NCI-H345 (cell line): ENCODE measurements around the gene INHBA.

Experiments used
- DNase-seq: peaks from one replicate; lab custom pipeline; 2025; lab: John Stamatoyannopoulos, UW

Gene INHBA

GRCh38 chr7:41702635-41703371 is at the start of gene INHBA:
Gene INHBA, minus strand, starts transcription at chr7:41703090. Its CDS starts 2,716 bp downstream, at chr7:41700374.
- no peak for DNase-seq

- no peak for DNase-seq
Measured at GRCh38 chr7:41752615-41753014, 49.7 kb upstream of the INHBA start.

- DNase-seq, result no peak
Measured at GRCh38 chr7:41750661-41751540, 48.0 kb upstream of the INHBA start.

- no peak for DNase-seq
Measured at GRCh38 chr7:41747961-41748360, 45.1 kb upstream of the INHBA start.

GRCh38 chr7:41745451-41745850 is 42.6 kb upstream of the INHBA start:
- DNase-seq, result no peak

- DNase-seq, result no peak
Measured at GRCh38 chr7:41744161-41744560, 41.3 kb upstream of the INHBA start.

GRCh38 chr7:41742401-41743020 is 39.6 kb upstream of the INHBA start:
- no peak for DNase-seq

GRCh38 chr7:41738806-41739205 is 35.9 kb upstream of the INHBA start:
- DNase-seq, result no peak

- no peak for DNase-seq
Measured at GRCh38 chr7:41738336-41738735, 35.4 kb upstream of the INHBA start.

GRCh38 chr7:41735206-41735605 is 32.3 kb upstream of the INHBA start:
- DNase-seq, result no peak

- DNase-seq, result no peak
Measured at GRCh38 chr7:41732843-41733306, 30.0 kb upstream of the INHBA start.

GRCh38 chr7:41732436-41732785 is 29.5 kb upstream of the INHBA start:
- no peak for DNase-seq

- no peak for DNase-seq
Measured at GRCh38 chr7:41731493-41732435, 28.9 kb upstream of the INHBA start.

- DNase-seq, result no peak
Measured at GRCh38 chr7:41730668-41731067, 27.8 kb upstream of the INHBA start.

GRCh38 chr7:41730161-41730560 is 27.3 kb upstream of the INHBA start:
- DNase-seq, result no peak

- no peak for DNase-seq
Measured at GRCh38 chr7:41729059-41729458, 26.2 kb upstream of the INHBA start.

- no peak for DNase-seq
Measured at GRCh38 chr7:41725013-41725412, 22.1 kb upstream of the INHBA start.

- DNase-seq, result no peak
Measured at GRCh38 chr7:41720886-41721285, 18.0 kb upstream of the INHBA start.

- DNase-seq, result no peak
Measured at GRCh38 chr7:41720046-41720445, 17.2 kb upstream of the INHBA start.

- DNase-seq, result no peak
Measured at GRCh38 chr7:41716691-41717090, 13.8 kb upstream of the INHBA start.

GRCh38 chr7:41715000-41715399 is 12.1 kb upstream of the INHBA start:
- DNase-seq, result no peak
